ENCODE results near the gene MESD.
A peak's percentile ranks its signal among the peaks of the same experiment; 100 is the strongest.

Gene MESD

GRCh38 chr15:80989518-80990478 is at the start of gene MESD:
MESD (minus strand) TSS chr15:80989819; CDS start chr15:80989791, 28 bp downstream.
- DNase-seq = peak; percentile 88 to 96

GRCh38 chr15:81038975-81039607 is 49.5 kb upstream of the MESD start:
- DNase-seq = no peak

GRCh38 chr15:81037952-81038743 is 48.5 kb upstream of the MESD start:
- DNase-seq = no peak

DNA sequence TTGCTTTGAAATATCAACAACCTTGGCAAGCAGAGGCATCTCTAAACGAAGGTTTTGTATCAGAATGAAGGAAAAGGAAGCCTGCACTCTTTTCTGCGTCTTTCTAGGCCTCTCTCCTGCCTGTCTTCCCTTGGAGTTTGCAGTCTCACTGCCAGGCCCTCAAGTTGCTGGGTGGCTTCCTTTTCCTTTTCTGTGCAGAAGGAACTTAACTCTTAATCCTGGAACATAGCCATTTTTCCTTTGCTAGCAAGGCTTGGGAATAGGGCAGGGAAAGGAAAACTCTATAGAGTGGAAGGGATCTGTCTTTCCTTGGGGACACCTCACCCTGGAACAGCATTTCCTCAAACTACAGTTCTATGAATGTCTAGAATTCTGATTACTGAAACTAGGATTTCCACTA is 43.9 kb upstream of the MESD start:
- DNase-seq = no peak

- DNase-seq = no peak
Observed at GRCh38 chr15:81032818-81033217, 43.2 kb upstream of the MESD start.

DNA sequence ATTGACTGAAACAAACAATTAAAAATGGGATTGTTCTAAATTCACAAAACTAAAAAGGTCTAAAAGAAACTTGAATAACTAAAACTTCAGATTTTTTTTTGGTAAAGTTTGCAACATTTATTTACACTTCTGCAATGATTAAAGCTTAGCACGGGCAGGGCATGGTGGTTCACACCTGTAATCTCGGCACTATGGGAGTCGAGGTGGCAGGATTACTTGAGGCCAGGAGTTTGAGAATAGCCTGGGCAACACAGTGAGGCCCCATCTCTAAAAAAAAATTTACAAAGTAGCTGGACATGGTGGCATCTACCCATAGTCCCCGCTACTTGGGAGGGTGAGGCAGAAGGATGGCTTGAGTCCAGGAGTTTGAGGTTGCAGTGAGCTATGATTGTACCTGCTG is 42.7 kb upstream of the MESD start:
- DNase-seq = no peak

- no peak for DNase-seq
Observed at GRCh38 chr15:81031203-81031602, 41.6 kb upstream of the MESD start.

DNA sequence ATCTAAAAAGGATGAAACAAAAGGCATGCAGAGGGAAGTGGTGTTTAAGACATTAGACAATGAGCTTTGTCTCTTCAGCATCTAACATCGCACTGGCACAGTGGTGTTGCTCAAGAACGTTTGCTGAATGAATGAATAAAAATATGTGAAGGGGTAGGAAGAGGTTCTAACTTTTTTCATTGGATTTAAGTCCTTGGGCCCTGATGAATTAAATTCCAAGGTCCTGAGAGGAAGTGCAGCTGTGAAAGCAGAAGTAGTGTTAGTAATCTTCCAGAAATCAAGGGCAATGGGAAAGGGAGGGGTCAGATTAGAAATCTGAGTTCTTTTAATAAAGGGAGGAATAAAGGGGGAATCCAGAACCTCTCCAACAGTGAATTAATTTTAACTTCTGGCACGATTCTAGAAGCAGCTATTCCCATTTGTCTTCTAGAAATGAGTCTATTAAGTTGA is 40.7 kb upstream of the MESD start:
- DNase-seq = no peak

DNA sequence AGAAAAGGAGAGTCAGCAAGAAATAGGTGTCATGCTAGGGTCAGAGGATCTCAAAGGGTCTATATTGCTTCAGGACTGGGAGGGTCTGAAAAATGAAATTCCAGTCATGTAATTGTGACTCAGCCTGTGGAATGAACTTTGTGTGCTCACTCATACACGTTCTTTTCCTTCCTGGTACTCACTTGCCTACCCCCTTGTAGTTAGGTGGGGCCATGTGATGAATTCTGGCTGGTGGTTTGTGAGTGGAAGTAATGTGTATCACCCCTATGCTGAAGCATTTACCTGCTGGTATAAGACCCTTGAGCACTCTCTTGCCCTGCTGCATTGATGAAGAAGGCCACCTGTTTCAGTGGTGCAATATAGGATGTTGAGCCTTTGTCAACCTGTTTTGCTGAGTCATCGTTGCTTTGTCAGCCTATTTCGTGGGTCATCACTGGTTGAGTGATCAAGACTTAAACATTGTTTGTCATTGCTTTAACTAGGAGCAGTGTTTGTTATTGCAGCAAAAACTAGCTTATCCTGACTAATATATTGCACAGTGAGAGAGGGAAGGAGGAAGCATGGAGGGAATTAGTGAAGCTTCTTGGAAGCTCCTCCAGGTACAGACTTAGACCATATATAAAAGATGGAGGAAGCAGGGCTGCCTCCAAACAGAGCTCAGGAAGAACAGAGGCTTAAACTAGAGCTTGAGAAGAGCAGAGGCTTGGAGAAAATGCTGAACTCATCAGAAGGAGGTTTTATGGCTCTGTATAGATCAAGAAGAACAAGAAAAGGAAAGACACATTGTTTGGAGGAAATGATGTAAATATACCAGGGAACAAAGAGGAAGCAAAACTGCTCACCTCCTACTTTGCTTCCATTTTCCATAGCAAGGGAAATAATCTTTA is 40.0 kb upstream of the MESD start:
- no peak for DNase-seq

GRCh38 chr15:81026836-81027599 is 37.4 kb upstream of the MESD start:
- DNase-seq = no peak

DNA sequence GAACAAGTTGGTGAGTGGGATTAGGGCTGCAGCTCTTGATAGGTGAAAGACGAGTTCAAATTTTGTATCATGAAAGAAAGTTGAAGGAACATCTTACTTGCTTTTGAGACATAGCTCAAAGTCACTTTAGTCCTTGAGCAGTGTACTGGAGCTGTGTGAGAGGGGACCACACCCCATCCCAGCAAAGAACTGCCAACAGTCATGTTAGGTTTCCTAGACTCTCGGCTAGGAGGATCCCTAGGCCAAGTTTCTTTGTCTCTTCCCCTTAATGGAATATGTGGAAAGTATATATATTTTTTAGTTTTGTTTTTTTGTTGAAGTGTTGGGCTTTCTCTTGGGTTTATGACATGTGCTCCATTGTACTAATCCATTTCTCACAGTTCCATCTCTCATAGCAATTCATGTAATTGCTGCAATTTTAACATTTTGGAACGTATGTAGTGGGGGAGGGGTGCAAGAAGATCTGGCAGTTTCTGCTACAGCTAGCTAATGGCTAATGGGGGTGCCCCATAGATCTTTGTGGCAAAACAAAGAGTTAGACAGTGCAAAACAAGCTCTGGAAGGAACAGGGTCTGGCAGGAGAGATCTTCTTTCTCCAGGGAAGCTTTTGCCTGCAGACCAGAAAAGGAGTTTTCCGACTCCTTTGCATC is 36.2 kb upstream of the MESD start:
- no peak for DNase-seq

DNA sequence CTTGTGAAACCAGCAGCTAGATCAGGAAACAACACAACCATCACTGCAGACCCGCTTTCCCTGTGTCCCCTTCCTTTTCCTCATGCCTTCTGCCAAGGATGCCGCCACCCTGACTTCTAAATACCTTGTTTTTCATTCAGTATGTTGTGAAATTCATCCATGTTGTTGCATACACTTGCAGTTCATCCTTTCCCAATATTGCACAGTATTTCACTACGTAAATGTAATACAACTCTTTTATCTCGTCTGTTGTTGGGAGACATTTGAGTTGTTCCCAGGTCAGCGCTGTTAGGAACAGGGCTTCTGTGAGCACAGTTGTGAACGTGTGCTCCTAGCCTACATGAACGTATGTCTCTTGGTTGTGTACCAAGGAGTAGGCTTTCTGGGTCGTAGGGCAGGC is 35.3 kb upstream of the MESD start:
- no peak for DNase-seq

- no peak for DNase-seq
Observed at GRCh38 chr15:81024265-81024872, 34.8 kb upstream of the MESD start.

- DNase-seq = no peak
Observed at GRCh38 chr15:81023483-81024264, 34.1 kb upstream of the MESD start.

- DNase-seq = no peak
Observed at GRCh38 chr15:81021321-81021720, 31.7 kb upstream of the MESD start.

DNA sequence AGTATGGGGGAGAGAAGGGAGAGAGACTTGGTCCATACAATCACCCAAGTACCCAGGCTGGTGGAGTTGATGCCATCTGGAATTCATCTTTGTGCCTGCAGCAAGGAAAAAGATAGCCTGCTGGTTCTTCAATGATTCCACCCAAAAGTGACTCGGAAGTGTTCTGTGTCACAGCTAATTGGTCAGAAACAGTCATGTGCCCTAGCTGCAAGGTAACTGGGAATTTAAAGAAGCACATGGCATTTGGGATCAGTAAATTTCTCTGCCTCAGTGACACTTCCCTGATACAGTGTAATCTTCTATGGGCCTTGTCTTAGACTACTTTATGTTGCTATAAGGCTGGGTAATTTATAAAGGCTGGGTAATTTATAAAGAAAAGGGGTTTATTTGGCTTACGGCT is 28.6 kb upstream of the MESD start:
- DNase-seq = no peak

DNA sequence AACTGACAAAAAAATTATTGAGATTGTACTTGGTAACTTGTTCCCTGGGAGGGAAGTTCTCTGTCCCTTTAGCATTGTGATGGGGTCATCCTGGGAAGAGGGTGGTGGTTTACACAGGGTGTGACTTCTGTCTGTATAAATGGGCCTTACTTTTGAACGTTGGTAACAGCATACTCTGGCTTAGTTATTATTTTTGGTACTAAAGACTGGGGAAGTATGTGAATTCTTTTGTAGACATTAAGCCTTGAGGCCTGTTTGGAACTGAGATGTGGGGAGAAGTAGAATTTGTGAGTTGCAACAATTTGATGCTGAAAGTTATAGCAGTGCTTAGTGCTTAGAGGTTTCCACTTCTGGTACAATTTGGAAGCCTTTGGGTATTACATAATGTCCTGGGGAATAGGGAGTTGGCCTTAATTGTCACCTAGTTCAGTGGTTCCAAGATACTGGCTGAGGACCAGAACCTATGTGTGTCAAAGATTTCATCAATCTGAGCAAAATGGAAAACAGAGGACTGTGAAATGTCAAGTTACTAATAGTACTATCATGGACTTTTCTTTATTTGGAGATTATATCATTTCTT is 27.0 kb upstream of the MESD start:
- DNase-seq = no peak

DNA sequence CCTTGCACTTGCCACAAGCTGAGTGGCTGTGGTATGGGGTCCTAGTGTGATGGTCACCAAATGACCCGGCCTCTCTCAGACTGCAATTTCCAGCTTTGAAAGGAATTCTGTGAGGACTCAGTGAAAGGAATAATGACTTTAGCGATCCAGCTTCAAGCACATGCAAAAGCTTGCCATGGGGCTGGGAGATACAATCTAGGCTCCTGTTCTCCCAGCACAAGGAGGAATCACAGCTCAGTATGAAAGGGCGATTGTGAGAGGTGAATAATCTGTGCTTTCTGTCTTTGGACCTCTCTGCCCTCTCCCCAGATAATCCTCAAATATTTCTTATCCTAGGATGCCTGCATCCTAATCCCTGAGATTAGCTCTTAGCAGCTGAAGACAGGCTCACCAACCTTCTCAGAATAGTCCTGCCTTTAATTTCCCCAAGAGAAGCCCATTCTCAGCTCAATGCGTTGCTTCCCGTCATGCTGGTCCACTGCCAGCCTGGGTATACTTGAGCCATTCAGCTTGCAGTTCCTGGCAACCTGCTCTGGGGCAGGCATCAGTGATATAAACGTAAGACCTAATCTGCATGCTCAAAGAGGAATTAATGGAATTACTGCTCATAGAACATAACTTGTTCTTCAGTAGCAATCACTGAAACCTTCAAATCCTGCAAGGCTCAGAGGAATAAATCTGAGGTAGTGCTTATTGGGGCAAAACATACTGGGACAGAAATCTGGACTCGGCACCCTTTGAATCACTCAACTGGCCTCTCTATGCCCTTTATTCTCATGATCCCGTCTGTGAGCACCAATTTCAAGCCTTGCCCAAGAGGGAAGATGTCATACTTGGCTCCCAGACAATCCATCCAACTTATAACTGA is 26.2 kb upstream of the MESD start:
- no peak for DNase-seq
